Astrocyte (in vitro differentiated cells and primary cell): ENCODE measurements around the gene CD209. TPM values are rescaled to one million over a fixed set of nuclear protein-coding genes. Genes with fewer than 3 reads are reported as not detected.

ENCODE experiments used
- DNase-seq: peaks from one replicate; pipeline ENCODE4 v3.0.0-alpha.2; 2010; ENCODE audit warnings: low read depth
- FAIRE-seq: peaks from 2 replicates; lab custom pipeline; 2011; peaks lifted over from hg19 to GRCh38; lab: Jason Lieb, UNC
- H2AFZ ChIP-seq: 2 replicates; pipeline ENCODE4 v1.6.0; 2012; ENCODE audit warnings: low read depth, low read length, inconsistent platforms
- H3K27ac ChIP-seq: 2 replicates; pipeline ENCODE4 v1.5.1; 2011; ENCODE audit warnings: low read depth, low read length, inconsistent platforms
- H3K27me3 ChIP-seq: 2 replicates; pipeline ENCODE4 v1.6.0; 2011; ENCODE audit warnings: low read length, inconsistent platforms; ENCODE audit not compliant: insufficient read depth
- H3K36me3 ChIP-seq: 2 replicates; pipeline ENCODE4 v1.5.1; 2011; ENCODE audit warnings: low read length, inconsistent platforms; ENCODE audit not compliant: insufficient read depth
- H3K4me1 ChIP-seq: 2 replicates; pipeline ENCODE4 v1.5.1; 2011; ENCODE audit warnings: low read length, inconsistent platforms; ENCODE audit not compliant: insufficient read depth
- H3K4me2 ChIP-seq: 2 replicates; pipeline ENCODE4 v1.6.0; 2012; ENCODE audit warnings: low read length, inconsistent platforms
- H3K4me3 ChIP-seq: 2 replicates; pipeline ENCODE4 v1.5.1; 2011; ENCODE audit warnings: low read depth, mild to moderate bottlenecking, low read length, inconsistent platforms; ENCODE audit not compliant: insufficient read depth
- H3K79me2 ChIP-seq: 2 replicates; pipeline ENCODE4 v1.6.0; 2012; ENCODE audit warnings: mild to moderate bottlenecking, low read length, inconsistent platforms; ENCODE audit not compliant: insufficient read depth
- H3K9ac ChIP-seq: 2 replicates; pipeline ENCODE4 v1.6.0; 2012; ENCODE audit warnings: mild to moderate bottlenecking, low read length, inconsistent platforms
- H3K9me3 ChIP-seq: 2 replicates; pipeline ENCODE4 v1.5.1; 2012; ENCODE audit warnings: low read depth, mild to moderate bottlenecking, low read length, inconsistent platforms; ENCODE audit not compliant: insufficient read depth
- H4K20me1 ChIP-seq: 2 replicates; pipeline ENCODE4 v1.6.0; 2012; ENCODE audit warnings: low read length, inconsistent platforms; ENCODE audit not compliant: insufficient read depth
- H3K27ac Mint-ChIP-seq: one replicate; pipeline ENCODE4 v1.8.0; 2021; ENCODE audit warnings: mild to moderate bottlenecking, mixed read lengths; ENCODE audit not compliant: unreplicated experiment
- H3K27me3 Mint-ChIP-seq: one replicate; pipeline ENCODE4 v1.8.0; 2021; ENCODE audit warnings: low read depth, mixed read lengths; ENCODE audit not compliant: unreplicated experiment
- H3K36me3 Mint-ChIP-seq: one replicate; pipeline ENCODE4 v1.8.0; 2021; ENCODE audit warnings: low read depth, mixed read lengths; ENCODE audit not compliant: unreplicated experiment
- H3K4me1 Mint-ChIP-seq: one replicate; pipeline ENCODE4 v1.8.0; 2021; ENCODE audit warnings: low read depth, mixed read lengths; ENCODE audit not compliant: unreplicated experiment
- H3K4me3 Mint-ChIP-seq: one replicate; pipeline ENCODE4 v1.8.0; 2021; ENCODE audit warnings: mild to moderate bottlenecking, moderate library complexity, mixed read lengths; ENCODE audit not compliant: unreplicated experiment
- H3K9me3 Mint-ChIP-seq: one replicate; pipeline ENCODE4 v1.8.0; 2021; ENCODE audit warnings: mild to moderate bottlenecking, mixed read lengths; ENCODE audit not compliant: unreplicated experiment
- EZH2 ChIP-seq: IDR thresholded peaks from 2 replicates; pipeline ENCODE4 v1.6.1; 2012; ENCODE audit warnings: mild to moderate bottlenecking, low read length, inconsistent platforms; ENCODE audit not compliant: insufficient read depth
- total RNA-seq: library from RNA; stranded (reverse); gene quantifications from 2 replicates; pipeline ENCODE4 v1.2.1, GENCODE V29; 2021
- TF ChIP-seq, protein P1 (sequence below): IDR thresholded peaks from 2 replicates; pipeline ENCODE4 v1.5.1; 2011; ENCODE audit warnings: low read depth, mild to moderate bottlenecking, inconsistent platforms, low read length, moderate library complexity; ENCODE audit not compliant: insufficient read depth

The CD209 gene
- total RNA-seq, 1 donor from 2014 or later: not detected

DNA sequence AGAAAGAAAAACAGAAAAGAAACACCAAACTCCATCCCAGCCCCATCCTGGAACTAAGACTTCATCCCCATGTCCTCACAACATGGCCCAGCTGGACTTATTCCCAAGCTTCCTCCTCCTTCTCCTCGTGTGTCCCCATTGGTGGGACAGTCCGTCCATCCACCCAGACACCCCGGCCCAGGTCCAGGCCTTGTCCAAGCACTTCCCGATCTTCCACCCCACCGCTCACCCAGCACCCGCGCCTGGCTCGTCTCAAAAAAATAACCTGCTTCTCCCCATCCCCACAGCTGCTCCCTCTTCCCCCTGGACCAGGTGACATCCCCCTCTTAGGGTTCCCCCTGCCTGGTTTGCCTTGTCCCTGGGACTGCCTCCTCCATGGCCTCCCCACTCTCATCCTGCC lies 44.0 kb downstream of the CD209 start:
- Mint-ChIP-seq H3K4me1 (no peaks in the 10 kb centered on the region), H3K27ac (no peak overlapping the region), H3K4me3 (no peak overlapping the region), H3K9me3 (no peaks in the 10 kb centered on the region), H3K36me3 (no peaks in the 10 kb centered on the region), H3K27me3 (peaks cover 48% of the 10 kb centered on the region)
- Histone ChIP-seq H3K27ac (no peak overlapping the region), H3K9ac (no peak overlapping the region), H3K4me3 (no peak overlapping the region), H3K36me3 (no peaks in the 10 kb centered on the region), H4K20me1 (no peaks in the 10 kb centered on the region), H3K27me3 (no peaks in the 10 kb centered on the region), H3K79me2 (no peaks in the 10 kb centered on the region), H2AFZ (no peak overlapping the region), H3K4me2 (no peak overlapping the region), H3K4me1 (no peaks in the 10 kb centered on the region), H3K9me3 (no peaks in the 10 kb centered on the region)
- FAIRE-seq (no peak), DNase-seq (no peak)
- no peak for TF ChIP-seq EZH2
- TF ChIP-seq, protein P1, sequence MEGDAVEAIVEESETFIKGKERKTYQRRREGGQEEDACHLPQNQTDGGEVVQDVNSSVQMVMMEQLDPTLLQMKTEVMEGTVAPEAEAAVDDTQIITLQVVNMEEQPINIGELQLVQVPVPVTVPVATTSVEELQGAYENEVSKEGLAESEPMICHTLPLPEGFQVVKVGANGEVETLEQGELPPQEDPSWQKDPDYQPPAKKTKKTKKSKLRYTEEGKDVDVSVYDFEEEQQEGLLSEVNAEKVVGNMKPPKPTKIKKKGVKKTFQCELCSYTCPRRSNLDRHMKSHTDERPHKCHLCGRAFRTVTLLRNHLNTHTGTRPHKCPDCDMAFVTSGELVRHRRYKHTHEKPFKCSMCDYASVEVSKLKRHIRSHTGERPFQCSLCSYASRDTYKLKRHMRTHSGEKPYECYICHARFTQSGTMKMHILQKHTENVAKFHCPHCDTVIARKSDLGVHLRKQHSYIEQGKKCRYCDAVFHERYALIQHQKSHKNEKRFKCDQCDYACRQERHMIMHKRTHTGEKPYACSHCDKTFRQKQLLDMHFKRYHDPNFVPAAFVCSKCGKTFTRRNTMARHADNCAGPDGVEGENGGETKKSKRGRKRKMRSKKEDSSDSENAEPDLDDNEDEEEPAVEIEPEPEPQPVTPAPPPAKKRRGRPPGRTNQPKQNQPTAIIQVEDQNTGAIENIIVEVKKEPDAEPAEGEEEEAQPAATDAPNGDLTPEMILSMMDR: no peak

DNA sequence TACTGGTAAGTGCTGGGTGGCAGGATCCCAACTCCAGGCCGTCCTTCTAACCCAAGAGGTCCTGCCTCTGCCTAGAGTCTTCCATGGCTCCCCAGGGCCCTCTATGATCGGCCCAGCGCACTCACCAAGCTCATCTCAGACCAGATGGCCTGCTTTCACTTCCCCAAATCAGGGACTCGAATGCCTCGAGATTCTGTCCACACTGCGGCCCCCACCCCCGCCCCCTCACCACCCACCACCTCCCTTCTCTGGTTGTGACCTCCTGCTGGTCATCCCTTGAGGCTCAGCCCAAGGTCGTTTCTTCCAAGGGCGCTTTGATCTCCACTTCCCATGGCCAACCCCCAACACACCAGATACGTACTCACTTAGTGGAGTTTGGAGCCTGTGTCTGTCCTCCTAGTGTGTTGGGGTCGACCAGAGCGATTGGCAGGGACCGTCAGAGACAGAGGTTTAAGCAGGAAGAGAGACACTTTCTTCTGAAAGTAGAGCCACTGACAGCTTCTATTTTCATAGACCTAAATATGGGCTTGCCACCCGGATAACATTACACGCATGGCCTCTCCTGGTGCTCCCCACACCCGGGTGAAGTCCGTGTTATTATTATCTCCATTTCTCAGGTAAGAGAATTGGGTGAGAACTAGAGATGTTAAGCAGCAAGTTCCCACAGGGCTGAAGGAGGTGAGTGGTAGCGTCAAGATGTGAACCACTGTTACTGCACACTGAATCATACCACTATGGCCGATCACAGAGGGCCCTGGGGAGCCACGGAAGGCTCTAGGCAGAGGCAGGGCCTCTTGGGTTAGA lies 45.5 kb downstream of the CD209 start, which contains the start of gene FCER2:
FCER2 (minus strand) TSS at position 478 of the 804 bp plus-strand sequence. CDS start 2,371 bp downstream, outside the sequence.
- H3K4me1 ChIP-seq: no peaks in the 10 kb centered on the region
- H3K9me3 ChIP-seq: no peaks in the 10 kb centered on the region
- no peak within 1 kb of the TSS for H3K4me3 ChIP-seq
- no peak within 1 kb of the TSS for H2AFZ ChIP-seq
- Mint-ChIP-seq H3K27me3 (peaks cover 57% of the 10 kb centered on the region), H3K36me3 (no peaks in the 10 kb centered on the region), H3K9me3 (no peaks in the 10 kb centered on the region), H3K27ac (no peak within 1 kb of the TSS), H3K4me1 (no peaks in the 10 kb centered on the region), H3K4me3 (no peak within 1 kb of the TSS)
- no peak for DNase-seq
- TF ChIP-seq EZH2: no peak
- TF ChIP-seq, protein P1: no peak
- H3K79me2 ChIP-seq: no peaks in the 10 kb centered on the region
- H3K27me3 ChIP-seq: no peaks in the 10 kb centered on the region
- no peak within 1 kb of the TSS for H3K27ac ChIP-seq
- no peak within 1 kb of the TSS for H3K9ac ChIP-seq
- no peak for FAIRE-seq
- no peak within 1 kb of the TSS for H3K4me2 ChIP-seq
- H4K20me1 ChIP-seq: no peaks in the 10 kb centered on the region
- H3K36me3 ChIP-seq: no peaks in the 10 kb centered on the region

DNA sequence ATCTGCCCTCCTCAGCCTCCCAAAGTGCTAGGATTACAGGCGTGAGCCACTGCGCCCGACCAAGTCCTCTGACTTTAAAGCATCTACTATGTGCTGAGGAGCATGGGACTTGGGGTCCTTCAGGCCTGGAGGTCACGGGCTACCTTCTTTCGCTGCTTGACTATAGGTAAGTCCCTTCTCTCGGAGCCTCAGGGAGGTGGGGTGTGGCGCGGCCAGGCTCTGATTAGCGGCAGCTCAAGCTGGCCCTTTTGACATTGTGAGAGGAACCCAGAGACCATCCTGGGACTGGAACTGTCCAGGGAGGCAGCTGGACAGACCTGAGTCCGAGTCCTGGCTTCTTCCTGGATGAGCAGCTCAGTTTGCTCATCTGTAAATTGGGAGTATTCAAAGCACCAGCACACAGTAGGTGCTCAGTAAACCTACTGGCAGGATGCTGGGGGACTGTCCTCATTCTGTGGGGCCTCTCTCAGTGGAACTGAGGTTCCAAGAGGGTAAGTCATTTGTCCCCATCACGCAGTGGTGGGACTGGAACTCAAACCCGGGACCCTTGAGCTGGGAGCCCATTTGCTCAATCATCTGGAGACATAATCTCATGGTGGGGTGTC lies 46.2 kb downstream of the CD209 start:
- Histone ChIP-seq H3K79me2 (no peaks in the 10 kb centered on the region), H3K4me3 (no peak overlapping the region), H3K36me3 (no peaks in the 10 kb centered on the region), H2AFZ (no peak overlapping the region), H3K4me1 (no peaks in the 10 kb centered on the region), H3K27ac (no peak overlapping the region), H4K20me1 (no peaks in the 10 kb centered on the region), H3K4me2 (no peak overlapping the region), H3K27me3 (no peaks in the 10 kb centered on the region), H3K9me3 (no peaks in the 10 kb centered on the region), H3K9ac (no peak overlapping the region)
- Mint-ChIP-seq H3K36me3 (no peaks in the 10 kb centered on the region), H3K4me1 (no peaks in the 10 kb centered on the region), H3K4me3 (no peak overlapping the region), H3K27ac (no peak overlapping the region), H3K9me3 (no peaks in the 10 kb centered on the region), H3K27me3 (peaks cover 54% of the 10 kb centered on the region)
- DNase-seq (no peak), FAIRE-seq (no peak)
- TF ChIP-seq, protein P1: no peak
- no peak for TF ChIP-seq EZH2
